ENCODE data around the gene BORCS6. TPM values are rescaled to one million over a fixed set of nuclear protein-coding genes. Genes with fewer than 3 reads are reported as not detected.

Gene BORCS6
- total and polyA plus RNA-seq, 9 of the 15 experiments (the other 6 are each of a cell fraction or from before 2014, with no cell fraction given), result 0.01 to 7.4 (median 2.3) TPM

DNA sequence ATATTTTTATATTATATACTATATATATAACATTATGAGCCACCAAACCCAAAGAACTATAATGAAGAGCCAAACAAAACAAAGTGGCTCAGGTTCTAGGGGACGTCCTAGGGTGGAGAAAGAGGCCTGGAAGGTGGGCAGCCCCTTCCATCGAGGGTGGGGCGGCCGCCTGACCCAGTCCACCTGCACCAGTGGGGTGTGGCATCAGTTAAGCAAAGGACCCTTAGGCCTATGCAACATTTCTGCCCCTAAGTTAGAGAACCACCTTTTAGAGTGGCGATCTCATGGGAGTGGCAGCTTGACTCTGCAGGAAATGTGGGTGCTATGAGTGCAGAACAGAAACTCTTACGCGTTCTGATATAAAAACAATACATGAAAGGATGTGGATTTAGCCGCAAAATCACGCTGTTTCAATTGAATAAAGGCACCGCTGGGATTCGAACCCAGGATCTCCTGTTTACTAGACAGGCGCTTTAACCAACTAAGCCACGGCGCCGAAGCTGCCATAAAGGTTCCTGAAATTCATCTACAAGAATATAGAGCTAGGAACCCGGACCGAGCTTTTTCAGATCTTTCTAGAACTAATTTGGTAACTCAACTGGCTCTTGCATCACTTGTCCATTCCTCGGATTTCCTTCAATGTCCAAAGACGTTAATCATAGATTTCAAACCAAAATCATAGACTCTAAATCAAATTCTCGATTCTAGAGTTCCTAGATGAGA is 36.0 kb upstream of the BORCS6 start (continued):
- TF ChIP-seq, protein P1, sequence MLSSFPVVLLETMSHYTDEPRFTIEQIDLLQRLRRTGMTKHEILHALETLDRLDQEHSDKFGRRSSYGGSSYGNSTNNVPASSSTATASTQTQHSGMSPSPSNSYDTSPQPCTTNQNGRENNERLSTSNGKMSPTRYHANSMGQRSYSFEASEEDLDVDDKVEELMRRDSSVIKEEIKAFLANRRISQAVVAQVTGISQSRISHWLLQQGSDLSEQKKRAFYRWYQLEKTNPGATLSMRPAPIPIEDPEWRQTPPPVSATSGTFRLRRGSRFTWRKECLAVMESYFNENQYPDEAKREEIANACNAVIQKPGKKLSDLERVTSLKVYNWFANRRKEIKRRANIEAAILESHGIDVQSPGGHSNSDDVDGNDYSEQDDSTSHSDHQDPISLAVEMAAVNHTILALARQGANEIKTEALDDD (IDR thresholded peaks at IDR 0.05), result peak; percentile 66; the same call in 1 of the 2 replicates
- TF ChIP-seq, protein P2, sequence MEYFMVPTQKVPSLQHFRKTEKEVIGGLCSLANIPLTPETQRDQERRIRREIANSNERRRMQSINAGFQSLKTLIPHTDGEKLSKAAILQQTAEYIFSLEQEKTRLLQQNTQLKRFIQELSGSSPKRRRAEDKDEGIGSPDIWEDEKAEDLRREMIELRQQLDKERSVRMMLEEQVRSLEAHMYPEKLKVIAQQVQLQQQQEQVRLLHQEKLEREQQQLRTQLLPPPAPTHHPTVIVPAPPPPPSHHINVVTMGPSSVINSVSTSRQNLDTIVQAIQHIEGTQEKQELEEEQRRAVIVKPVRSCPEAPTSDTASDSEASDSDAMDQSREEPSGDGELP (CRISPR knock-in tag; IDR thresholded peaks at IDR 0.05; ENCODE audit: borderline replicate concordance), result no peak
- no peak for TF ChIP-seq ETV5 (CRISPR knock-in tag; IDR thresholded peaks at IDR 0.05; ENCODE audit: low read depth)

DNA sequence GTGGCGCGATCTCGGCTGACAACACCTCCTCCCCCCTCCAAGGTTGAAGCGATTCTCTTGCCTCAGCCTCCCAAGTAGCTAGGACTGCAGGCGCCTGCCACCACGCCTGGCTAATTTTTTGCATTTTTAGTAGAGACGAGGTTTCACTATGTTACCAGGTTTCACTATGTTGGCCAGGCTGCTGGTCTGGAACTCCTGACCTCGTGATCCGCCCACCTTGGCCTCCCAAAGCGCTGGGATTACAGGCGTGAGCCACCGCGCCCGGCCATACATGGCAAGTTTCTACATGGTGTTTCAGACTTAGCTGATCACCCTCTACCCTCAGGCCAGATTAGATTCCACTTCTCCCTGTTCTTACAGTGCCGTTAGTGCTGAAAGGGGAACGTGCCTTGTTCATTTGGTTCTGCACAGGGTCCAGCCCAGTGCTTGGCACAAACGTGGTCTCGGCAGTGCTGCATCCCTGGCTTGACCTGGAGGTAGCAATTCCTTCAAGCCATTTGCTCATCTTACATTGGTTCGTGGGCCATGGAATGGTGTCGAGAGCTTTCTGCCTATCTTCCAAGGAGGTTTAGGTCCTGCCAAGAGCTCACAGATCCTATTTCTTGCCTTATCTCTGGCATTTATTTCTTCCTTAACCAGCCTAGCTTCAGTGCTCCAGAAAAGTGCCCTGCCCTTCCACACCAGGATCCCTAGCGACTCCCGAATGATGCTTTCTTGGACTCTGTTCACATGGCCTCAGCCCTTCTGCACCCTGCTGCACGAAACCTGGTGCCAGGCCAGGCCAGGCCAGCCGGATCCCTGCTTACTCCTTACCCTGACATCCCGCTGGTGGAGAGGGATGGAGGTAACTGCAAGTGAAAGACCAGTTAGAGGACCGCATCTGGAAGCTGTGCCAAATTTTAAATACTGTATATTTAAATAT is 35.2 kb upstream of the BORCS6 start:
- H3K36me3 ChIP-seq (ENCODE audit: control insufficient read depth, insufficient read depth, low read length), result peaks cover 32% of the 10 kb centered on the region; the same call in 2 of the 3 replicates
- H3K27ac ChIP-seq (ENCODE audit: extremely low read depth, low read depth, low read length), result no peak overlapping the region; the same call in 2 of the 3 replicates
- H3K4me2 ChIP-seq (ENCODE audit: insufficient read depth, low read length), result 0 out of 2 replicates have a peak overlapping the region, but pooled peaks have one; percentile 18
- no peaks in the 10 kb centered on the region for H3K9me1 ChIP-seq (ENCODE audit: control insufficient read depth, insufficient read depth, low read length)
- TF ChIP-seq STAG1 (CRISPR knock-in tag; IDR thresholded peaks at IDR 0.05; ENCODE audit: borderline replicate concordance) (no peak), POLR2G (IDR thresholded peaks at IDR 0.05; ENCODE audit: low read depth, low read length) (0 out of 2 replicates have a peak, but pooled peaks have one; percentile 14), MTA2 (IDR thresholded peaks at IDR 0.05; ENCODE audit: low read depth) (no peak)
- TF ChIP-seq, protein P3, sequence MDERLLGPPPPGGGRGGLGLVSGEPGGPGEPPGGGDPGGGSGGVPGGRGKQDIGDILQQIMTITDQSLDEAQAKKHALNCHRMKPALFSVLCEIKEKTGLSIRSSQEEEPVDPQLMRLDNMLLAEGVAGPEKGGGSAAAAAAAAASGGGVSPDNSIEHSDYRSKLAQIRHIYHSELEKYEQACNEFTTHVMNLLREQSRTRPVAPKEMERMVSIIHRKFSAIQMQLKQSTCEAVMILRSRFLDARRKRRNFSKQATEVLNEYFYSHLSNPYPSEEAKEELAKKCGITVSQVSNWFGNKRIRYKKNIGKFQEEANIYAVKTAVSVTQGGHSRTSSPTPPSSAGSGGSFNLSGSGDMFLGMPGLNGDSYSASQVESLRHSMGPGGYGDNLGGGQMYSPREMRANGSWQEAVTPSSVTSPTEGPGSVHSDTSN (CRISPR knock-in tag; IDR thresholded peaks at IDR 0.05; ENCODE audit: low read depth), result no peak
- TF ChIP-seq, protein P3 (tag; conservative IDR thresholded peaks at IDR 0.05; ENCODE audit: low read depth), result no peak
- no peaks in the 10 kb centered on the region for H3K27me3 ChIP-seq (ENCODE audit: control insufficient read depth in 2 of 2, insufficient read depth in 2 of 2, low read length in 2 of 2)
- H3K4me3 ChIP-seq, result no peak overlapping the region
- ATAC-seq (no peak), FAIRE-seq (no peak), DNase-seq (ENCODE audit: extremely low read depth in 1 of 4, low spot score in 3 of 4) (no peak)
- no TSS peak for BruUV-seq (replicated peaks)
- no peaks in the 10 kb centered on the region for H3K79me2 ChIP-seq (ENCODE audit: control insufficient read depth, insufficient read depth, low read length)
- WGBS (ENCODE audit: insufficient coverage, low coverage, missing lambda C conversion rate), result 85% methylated on average over 19 of the region's 26 CpGs
- intact Hi-C loops (cut with micrococcal nuclease), result loop anchor here (10.0 kb wide), 1 partner anchor 160 kb away; the partner anchor contains the start of gene RPL26
- H3K9ac ChIP-seq (ENCODE audit: insufficient read depth in 1 of 2, low read depth in 2 of 2, low read length in 2 of 2), result peak overlapping the region in 1 of 2 experiments; percentile 11; a peak in 1 of 4 replicates
- CTCF ChIA-PET (ENCODE audit: low intra/inter-chr PET ratio), result no interaction called here
- POLR2A ChIA-PET, result interaction anchor here (0.6 to 7.5 kb wide), 5 partner anchors 14 to 70 kb away, joined by 3 to 89 read pairs (median 3); partner anchors contain the start of genes AURKB and SLC25A35
- no peak overlapping the region for H2AFZ ChIP-seq (ENCODE audit: low read depth, low read length)
- peaks cover 20 to 21% of the 10 kb centered on the region in 2 experiments; a peak in 4 of 5 replicates for H3K4me1 ChIP-seq (replicated peaks in 1 of 2; ENCODE audit: control insufficient read depth in 2 of 2, insufficient read depth in 2 of 2, low read length in 2 of 2)
- in situ Hi-C loops (cut with MboI), result loop anchor here (5.0 kb wide), 1 partner anchor 103 kb away; the partner anchor contains the start of gene HES7
- peaks cover 5% of the 10 kb centered on the region for H4K20me1 ChIP-seq (replicated peaks; ENCODE audit: control insufficient read depth, insufficient read depth, low read length)
- H3K9me3 ChIP-seq (replicated peaks; ENCODE audit: control insufficient read depth, insufficient read depth, low read depth, low read length), result no peaks in the 10 kb centered on the region
